Measurements from ENCODE around the gene FOXR1. TPM values are rescaled to one million over a fixed set of nuclear protein-coding genes. Genes with fewer than 3 reads are reported as not detected.
A peak's percentile ranks its signal among the peaks of the same experiment; 100 is the strongest.

Gene FOXR1, protein sequence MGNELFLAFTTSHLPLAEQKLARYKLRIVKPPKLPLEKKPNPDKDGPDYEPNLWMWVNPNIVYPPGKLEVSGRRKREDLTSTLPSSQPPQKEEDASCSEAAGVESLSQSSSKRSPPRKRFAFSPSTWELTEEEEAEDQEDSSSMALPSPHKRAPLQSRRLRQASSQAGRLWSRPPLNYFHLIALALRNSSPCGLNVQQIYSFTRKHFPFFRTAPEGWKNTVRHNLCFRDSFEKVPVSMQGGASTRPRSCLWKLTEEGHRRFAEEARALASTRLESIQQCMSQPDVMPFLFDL
- not detected for total RNA-seq

DNA sequence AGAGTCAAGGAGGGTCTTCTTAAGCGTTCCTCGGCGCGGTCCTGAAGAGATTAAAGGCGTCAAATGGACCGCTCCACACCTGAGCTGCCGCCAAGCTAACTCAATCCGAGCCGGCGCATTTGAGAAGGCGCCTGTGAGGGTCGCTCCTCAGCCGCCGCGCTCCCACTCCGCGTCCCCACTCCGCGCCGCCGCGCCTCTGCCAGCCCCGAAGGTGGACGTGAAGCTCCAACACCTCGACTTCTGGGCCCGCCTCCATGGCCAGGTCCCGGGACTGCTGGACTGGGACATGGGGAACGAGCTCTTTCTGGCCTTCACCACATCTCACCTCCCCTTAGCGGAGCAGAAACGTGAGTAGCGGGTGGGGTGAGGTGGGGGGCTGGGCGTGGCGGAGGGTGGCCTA, at the start of gene FOXR1:
Gene FOXR1, plus strand, starts transcription at position 116 of the 400 bp plus-strand sequence. Its CDS starts 171 bp downstream, at position 287.
- FAIRE-seq = no peak
- DNase-seq (ENCODE audit: low spot score in 2 of 2) = no peak

GRCh38 chr11:118921929-118922744, 49.4 kb upstream of the FOXR1 start:
- DNase-seq (ENCODE audit: low spot score in 2 of 2) (peak in 1 of 2 donors; percentile 58), FAIRE-seq (no peak)

- DNase-seq (ENCODE audit: low spot score in 2 of 2) (peak in 1 of 2 donors; percentile 13), FAIRE-seq (no peak)
Measured at GRCh38 chr11:118922745-118923627, 48.6 kb upstream of the FOXR1 start.

- FAIRE-seq (no peak), DNase-seq (ENCODE audit: low spot score in 2 of 2) (no peak)
Measured at GRCh38 chr11:118923721-118924587, 47.6 kb upstream of the FOXR1 start.

- FAIRE-seq = no peak
Measured at GRCh38 chr11:118924591-118925585, 46.7 kb upstream of the FOXR1 start.

GRCh38 chr11:118927554-118928100, 43.9 kb upstream of the FOXR1 start:
- FAIRE-seq (no peak), DNase-seq (ENCODE audit: low spot score in 2 of 2) (no peak)

More at GRCh38 chr11:118924591-118925585, 46.7 kb upstream of the FOXR1 start:
- no peak for DNase-seq (ENCODE audit: low spot score in 2 of 2)

GRCh38 chr11:118928101-118928869, 43.3 kb upstream of the FOXR1 start:
- FAIRE-seq = no peak

DNA sequence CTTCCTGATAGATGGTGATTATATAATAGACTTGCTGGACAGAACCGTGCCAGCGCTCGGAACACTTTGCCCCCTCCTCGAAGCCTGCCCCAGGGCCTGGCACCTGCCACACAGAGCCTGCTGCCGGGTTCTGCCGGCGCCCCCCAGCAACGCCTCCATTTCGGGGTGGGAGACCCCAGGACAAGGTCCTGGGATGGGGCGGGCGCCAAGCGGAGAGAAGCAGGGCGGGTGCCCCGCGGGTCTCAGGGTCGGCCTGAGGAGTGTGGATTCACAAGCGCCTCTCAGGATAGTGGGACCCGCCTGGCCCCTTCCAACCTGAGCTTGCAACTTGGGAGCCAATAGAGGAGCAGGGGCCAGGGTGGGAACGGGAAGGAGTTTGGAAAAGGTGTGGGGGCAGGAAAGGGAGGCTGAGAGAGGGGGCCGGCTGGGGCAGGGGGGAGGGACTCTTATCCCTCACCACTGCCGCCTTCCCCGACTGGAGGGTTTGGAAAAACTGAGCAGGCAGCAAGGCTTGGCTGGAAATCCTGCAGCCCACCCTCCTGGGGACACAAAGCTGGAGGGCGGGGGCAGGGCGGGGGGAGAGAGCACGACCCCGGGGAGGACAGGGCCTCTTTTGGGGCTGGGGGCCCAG, 42.6 kb upstream of the FOXR1 start:
- FAIRE-seq (no peak), DNase-seq (ENCODE audit: low spot score in 2 of 2) (peak in 1 of 2 donors; percentile 75)

More at GRCh38 chr11:118928101-118928869, 43.3 kb upstream of the FOXR1 start:
- peak; percentile 88 to 89 for DNase-seq (ENCODE audit: low spot score in 2 of 2)

DNA sequence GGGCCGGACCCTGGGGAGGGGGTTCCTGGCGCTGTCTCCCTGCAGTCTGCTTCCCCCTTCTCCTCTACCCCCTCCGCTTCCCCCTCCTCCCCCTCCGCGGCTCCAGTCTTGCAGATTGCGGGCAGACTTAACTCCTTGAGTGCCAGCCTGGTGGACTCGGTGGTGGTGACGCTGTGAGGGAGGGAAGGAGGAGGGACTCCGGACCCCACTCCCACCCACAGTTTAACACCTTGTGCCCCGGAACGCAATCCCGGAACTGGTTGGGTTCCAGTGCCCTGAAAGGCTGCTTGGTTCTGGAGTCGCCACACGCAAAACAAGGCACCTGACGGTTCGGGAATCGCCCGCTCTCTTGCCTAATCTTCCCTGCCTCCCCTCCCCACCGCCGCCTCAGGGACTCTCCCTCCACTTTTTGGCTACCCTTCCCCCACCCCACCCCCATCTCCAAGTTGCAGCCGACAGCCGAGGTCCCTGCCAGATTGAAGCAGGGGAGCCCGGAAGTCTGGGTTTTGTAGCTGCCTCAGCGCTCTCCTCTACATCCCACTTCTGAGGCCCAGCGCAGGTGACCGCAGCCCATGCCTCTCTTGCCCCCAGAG, 42.0 kb upstream of the FOXR1 start:
- DNase-seq (ENCODE audit: low spot score in 2 of 2) = peak in 1 of 2 donors; percentile 77
- FAIRE-seq = no peak

- peak in 1 of 2 donors; percentile 80 for DNase-seq (ENCODE audit: low spot score in 2 of 2)
- FAIRE-seq = no peak
Measured at GRCh38 chr11:118930094-118930712, 41.4 kb upstream of the FOXR1 start.

DNA sequence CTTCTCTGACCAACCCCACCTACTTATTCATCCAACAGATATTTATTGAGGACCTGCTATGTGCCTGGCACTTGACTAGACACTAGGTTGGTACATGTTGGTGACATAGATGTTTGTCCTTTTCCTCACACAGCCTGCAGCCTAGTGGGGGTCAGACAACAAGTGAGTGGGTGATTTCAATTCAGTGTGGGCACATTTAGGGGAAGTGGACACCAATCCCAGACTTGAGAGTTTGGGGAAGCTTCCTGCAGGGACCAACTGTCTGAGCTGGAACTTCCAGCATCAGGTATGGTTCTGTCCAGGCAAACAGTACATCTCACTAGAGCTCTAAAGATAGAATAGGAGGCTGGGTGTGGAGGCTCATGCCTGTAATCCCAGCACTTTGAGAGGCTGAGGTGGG, 40.0 kb upstream of the FOXR1 start:
- DNase-seq (ENCODE audit: low spot score in 2 of 2) (no peak), FAIRE-seq (no peak)

- FAIRE-seq = no peak
- DNase-seq (ENCODE audit: low spot score in 2 of 2) = peak in 1 of 2 donors; percentile 2
Measured at GRCh38 chr11:118933486-118933885, 38.1 kb upstream of the FOXR1 start.

DNA sequence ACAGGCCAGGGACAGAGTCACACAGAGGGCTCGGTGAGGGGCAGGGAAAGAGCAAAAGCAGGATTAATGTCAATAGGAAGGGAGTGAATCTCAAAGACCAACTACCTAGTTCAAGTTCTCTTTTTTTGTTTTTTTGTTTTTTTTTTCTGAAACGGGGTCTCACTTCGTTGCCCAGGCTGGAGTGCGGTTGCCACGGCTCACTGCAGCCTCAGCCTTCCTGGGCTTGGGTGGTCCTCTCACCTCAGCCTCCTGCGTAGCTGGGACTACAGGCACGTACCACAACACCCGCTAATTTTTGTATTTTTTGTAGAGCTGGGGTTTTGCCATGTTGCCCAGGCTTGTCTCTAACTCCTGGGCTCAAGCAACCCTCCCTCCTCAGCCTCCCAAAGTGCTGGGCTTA, 36.2 kb upstream of the FOXR1 start:
- no peak for FAIRE-seq

DNA sequence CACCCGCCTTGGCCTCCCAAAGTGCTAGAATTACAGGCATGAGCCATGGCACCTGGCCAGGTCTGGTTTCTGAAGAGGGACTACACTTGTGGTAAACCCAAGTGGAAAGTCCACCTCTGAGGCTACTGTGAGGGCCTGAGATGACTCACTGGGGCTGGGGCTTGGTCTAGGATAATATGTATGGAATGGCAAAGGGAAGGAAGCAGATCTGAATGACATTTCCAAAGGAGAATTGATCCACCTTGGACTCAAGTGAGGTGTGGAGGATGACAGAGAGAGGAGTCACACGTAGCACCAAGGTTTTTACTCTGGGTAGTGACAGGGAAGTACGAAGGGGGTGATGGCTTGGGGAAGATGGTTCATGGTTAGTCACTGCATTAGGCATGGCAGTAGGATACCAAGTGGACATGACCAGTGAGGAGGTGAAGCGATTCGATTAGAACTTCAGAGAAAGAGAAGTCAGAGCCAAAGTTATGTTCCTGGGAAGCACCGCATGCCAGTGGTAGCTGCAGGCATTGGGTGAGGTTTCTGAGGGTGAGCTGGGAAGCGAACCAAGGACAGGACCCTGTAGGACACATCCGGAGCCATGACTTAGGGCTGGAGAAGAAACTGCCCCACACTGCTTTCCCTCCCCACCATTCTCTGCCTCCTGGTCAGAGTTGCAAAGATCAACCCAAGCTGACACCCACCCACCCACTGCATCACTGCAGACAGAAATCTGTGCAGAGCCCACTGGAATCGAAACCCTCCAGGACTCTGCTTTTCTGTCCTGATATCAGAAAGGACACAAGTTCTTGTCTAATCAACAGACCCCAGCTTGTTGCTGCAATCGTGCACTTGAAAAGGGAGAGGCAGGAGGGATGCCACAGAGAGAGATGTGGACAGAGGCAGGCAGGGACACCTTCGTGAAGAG, 32.8 kb upstream of the FOXR1 start:
- DNase-seq (ENCODE audit: low spot score in 2 of 2) = no peak
- no peak for FAIRE-seq

More for the DNA sequence above, 36.2 kb upstream of the FOXR1 start:
- no peak for DNase-seq (ENCODE audit: low spot score in 2 of 2)

- FAIRE-seq = no peak
- DNase-seq (ENCODE audit: low spot score in 2 of 2) = no peak
Measured at GRCh38 chr11:118939404-118939915, 32.1 kb upstream of the FOXR1 start.
